K562 (cell line): Measurements from ENCODE around the gene GET3. TPM values are rescaled to one million over a fixed set of nuclear protein-coding genes. Genes with fewer than 3 reads are reported as not detected.

Experiments used
- CBX1 ChIP-seq: sonication (generic); IDR thresholded peaks from 2 replicates; pipeline ENCODE4 v1.6.1; 2016; ENCODE audit warnings: antibody characterized with exemption, low read depth, mild to moderate bottlenecking
- DMBX1 ChIP-seq: fragments of 250-450 bp; sonication (Bioruptor Pico); IDR thresholded peaks from 2 replicates; pipeline ENCODE4 v1.8.0; 2022; ENCODE audit warnings: inconsistent platforms, mild to moderate bottlenecking, moderate library complexity, borderline replicate concordance
- E2F4 ChIP-seq: sonication (generic); formaldehyde crosslinking; IDR thresholded peaks from 2 replicates; pipeline ENCODE4 v1.8.0; 2022; ENCODE audit warnings: mild to moderate bottlenecking, low read depth, missing genetic modification reagents
- E2F8 ChIP-seq: fragments of 450-650 bp; IDR thresholded peaks from 2 replicates; pipeline ENCODE4 v1.7.1; 2018; ENCODE audit warnings: mild to moderate bottlenecking, low read depth; ENCODE audit not compliant: partially characterized antibody
- ETV5 ChIP-seq: sonication (generic); formaldehyde crosslinking; IDR thresholded peaks from 2 replicates; pipeline ENCODE4 v1.4.0; 2020; ENCODE audit warnings: low read depth, mild to moderate bottlenecking, missing genetic modification reagents
- HDAC2 ChIP-seq: fragments of 450-650 bp; IDR thresholded peaks from 2 replicates; pipeline ENCODE4 v1.6.1; 2016; ENCODE audit warnings: mild to moderate bottlenecking
- HMG20A ChIP-seq: fragments of 450-650 bp; formaldehyde crosslinking; conservative IDR thresholded peaks from 2 replicates; pipeline ENCODE4 v1.4.0; 2020; ENCODE audit warnings: mild to moderate bottlenecking, mixed read lengths
- REST ChIP-seq, 2 experiments: fragments of 450-650 bp; formaldehyde crosslinking in 1 of 2; IDR thresholded peaks; 2 replicates each; pipeline versions ENCODE4 v1.4.0 to v1.6.1; 2014 to 2020; ENCODE audit warnings: mild to moderate bottlenecking in 2 of 2, borderline replicate concordance in 1 of 2, low read depth in 1 of 2
- TAF1 ChIP-seq: IDR thresholded peaks from 2 replicates; pipeline ENCODE4 v1.6.1; 2011; ENCODE audit warnings: mild to moderate bottlenecking, low read length, moderate library complexity; ENCODE audit not compliant: insufficient read depth, control insufficient read depth, severe bottlenecking; ENCODE audit errors: extremely low read depth
- polyA plus RNA-seq, 8 experiments: library from polyadenylated mRNA; depleted of rRNA in 4 of 8; stranded (reverse) in 5 of 8; unstranded in 3 of 8; fragments of >200 nt; fragmentation: Nextera tagmentation in 2 of 8; fragmentation: Illumina TruSeq in 1 of 8; extraction: Ambion mirVana in 2 of 8; extraction: Trizol in 1 of 8; gene quantifications; 2 replicates each; pipeline versions ENCODE4 v1.2.1 to v1.2.3, GENCODE V29; 2011 to 2014; ENCODE audit warnings: inconsistent platforms in 1 of 8, missing spikeins in 1 of 8
- total RNA-seq, 7 experiments: library from RNA; depleted of rRNA in 6 of 7; stranded (reverse); fragments of >200 nt in 6 of 7; fragmentation: Illumina TruSeq in 2 of 7; extraction: Trizol in 2 of 7; gene quantifications; 2 replicates each; pipeline versions ENCODE4 v1.2.1 to v1.2.3, GENCODE V29; 2011 to 2021; ENCODE audit warnings: low replicate concordance in 1 of 7
- TF ChIP-seq, protein P1 (sequence below): fragments of 250-450 bp; sonication (Bioruptor Pico); IDR thresholded peaks from 2 replicates; pipeline ENCODE4 v1.5.0; 2020; ENCODE audit warnings: mild to moderate bottlenecking, borderline replicate concordance

Gene GET3
- total and polyA plus RNA-seq, 9 of the 15 experiments (the other 6 are each of a cell fraction or from before 2014, with no cell fraction given) = 8.3 to 83.5 (median 51.8) TPM

DNA sequence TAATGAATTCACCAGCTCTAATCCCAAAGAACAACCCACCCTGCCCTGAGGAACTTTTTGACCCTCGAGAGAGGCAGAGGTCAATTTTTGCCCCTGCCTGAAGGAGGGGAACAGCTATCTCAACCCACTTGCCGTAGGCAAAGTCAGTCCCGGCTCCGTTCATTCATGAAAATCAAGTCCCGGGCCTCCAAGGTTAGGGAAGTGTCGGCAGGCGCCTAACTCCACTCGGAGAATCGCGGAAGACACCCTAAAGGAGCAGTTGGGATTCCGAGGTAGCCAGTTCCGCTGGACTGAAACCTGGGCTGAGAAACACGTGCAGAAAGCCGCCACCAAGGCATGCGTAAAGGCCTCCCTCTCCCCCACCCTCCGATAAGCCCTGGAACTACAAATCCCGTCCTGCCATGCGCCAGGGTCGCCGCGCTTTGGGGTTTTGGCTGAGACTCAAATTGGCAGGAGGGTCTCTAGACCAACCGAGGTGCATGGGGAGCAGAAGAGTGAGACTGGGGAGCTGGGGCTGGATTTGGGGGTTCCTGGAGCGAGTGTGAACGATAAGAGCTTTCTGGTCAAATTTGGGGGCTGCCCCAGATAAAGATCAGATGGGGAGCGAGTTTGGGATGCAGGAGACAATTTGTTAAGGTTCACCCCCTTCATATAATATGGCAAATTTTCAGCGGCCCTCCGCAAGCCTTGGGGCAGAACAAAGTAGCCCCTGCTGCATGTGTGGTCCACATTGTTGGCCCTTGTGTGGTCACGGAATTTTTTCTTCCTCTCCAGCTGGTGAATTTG lies 13.5 kb upstream of the GET3 start, which contains the start of gene TNPO2 (continued):
- TF ChIP-seq REST (IDR thresholded peaks at IDR 0.05; ENCODE audit: borderline replicate concordance) = no peak
- 0 out of 2 replicates have a peak, but pooled peaks have one; percentile 33 for TF ChIP-seq REST (CRISPR knock-in tag; IDR thresholded peaks at IDR 0.05; ENCODE audit: low read depth)
- TF ChIP-seq HMG20A (CRISPR knock-in tag) = no peak
- no peak for TF ChIP-seq CBX1
- TF ChIP-seq, protein P1, sequence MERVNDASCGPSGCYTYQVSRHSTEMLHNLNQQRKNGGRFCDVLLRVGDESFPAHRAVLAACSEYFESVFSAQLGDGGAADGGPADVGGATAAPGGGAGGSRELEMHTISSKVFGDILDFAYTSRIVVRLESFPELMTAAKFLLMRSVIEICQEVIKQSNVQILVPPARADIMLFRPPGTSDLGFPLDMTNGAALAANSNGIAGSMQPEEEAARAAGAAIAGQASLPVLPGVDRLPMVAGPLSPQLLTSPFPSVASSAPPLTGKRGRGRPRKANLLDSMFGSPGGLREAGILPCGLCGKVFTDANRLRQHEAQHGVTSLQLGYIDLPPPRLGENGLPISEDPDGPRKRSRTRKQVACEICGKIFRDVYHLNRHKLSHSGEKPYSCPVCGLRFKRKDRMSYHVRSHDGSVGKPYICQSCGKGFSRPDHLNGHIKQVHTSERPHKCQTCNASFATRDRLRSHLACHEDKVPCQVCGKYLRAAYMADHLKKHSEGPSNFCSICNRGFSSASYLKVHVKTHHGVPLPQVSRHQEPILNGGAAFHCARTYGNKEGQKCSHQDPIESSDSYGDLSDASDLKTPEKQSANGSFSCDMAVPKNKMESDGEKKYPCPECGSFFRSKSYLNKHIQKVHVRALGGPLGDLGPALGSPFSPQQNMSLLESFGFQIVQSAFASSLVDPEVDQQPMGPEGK = no peak
- TF ChIP-seq E2F8 = peak; percentile 25
- TF ChIP-seq ETV5 (CRISPR knock-in tag) = 0 out of 2 replicates have a peak, but pooled peaks have one; percentile 42
- TF ChIP-seq TAF1 = peak; percentile 70
- 0 out of 2 replicates have a peak, but pooled peaks have one; percentile 61 for TF ChIP-seq HDAC2
- peak; percentile 30; the same call in 1 of the 2 replicates for TF ChIP-seq E2F4 (CRISPR knock-in tag)
- no peak for TF ChIP-seq DMBX1
